IMR-90 (cell line): ENCODE results near the gene KATNAL2. TPM values are rescaled to one million over a fixed set of nuclear protein-coding genes. Genes with fewer than 3 reads are reported as not detected.

Experiments
- ATAC-seq: fragments of 200-7000 bp; cut with Tn5 transposase; 2 replicates; pipeline ENCODE4 v1.9.1; 2020; ENCODE audit warnings: low read depth, mild to moderate bottlenecking, moderate library complexity
- BruUV-seq: library from RNA; stranded (reverse); fragments of 400-500 nt; replicated peaks from 2 replicates; lab custom pipeline; 2021; lab: Mats Ljungman, UMichigan
- CTCF ChIA-PET: fragments of 300-600 bp; formaldehyde crosslinking; extraction: SDS; loops from one replicate; lab custom pipeline; 2021; ENCODE audit warnings: antibody characterized with exemption; lab: Yijun Ruan, JAX
- POLR2A ChIA-PET: fragments of 300-600 bp; sonication (Branson Sonifier 250); formaldehyde crosslinking; loops from one replicate; lab custom pipeline; 2022; ENCODE audit warnings: antibody characterized with exemption; ENCODE audit not compliant: unreplicated experiment; lab: Charles Lee
- DNase-seq: peaks from one replicate; pipeline ENCODE4 v3.0.0; 2013
- H2AFZ ChIP-seq: replicated peaks from 2 replicates; pipeline ENCODE3; 2013; ENCODE audit warnings: low read length, mild to moderate bottlenecking; ENCODE audit not compliant: poor library complexity
- H2AK5ac ChIP-seq: 2 replicates; pipeline ENCODE4 v1.6.1; 2013; ENCODE audit warnings: low read depth, low read length, inconsistent platforms
- H2AK9ac ChIP-seq: replicated peaks from 2 replicates; pipeline ENCODE3; 2013; ENCODE audit warnings: mild to moderate bottlenecking, low read depth, low read length, moderate library complexity; ENCODE audit not compliant: poor library complexity
- H2BK120ac ChIP-seq: 2 replicates; pipeline ENCODE4 v1.6.1; 2013; ENCODE audit warnings: low read depth, low read length, inconsistent platforms
- H2BK15ac ChIP-seq: 3 replicates; pipeline ENCODE4 v1.6.1; 2013; ENCODE audit warnings: low read depth, low read length, inconsistent platforms
- H2BK20ac ChIP-seq: 2 replicates; pipeline ENCODE4 v1.6.1; 2013; ENCODE audit warnings: low read depth, mild to moderate bottlenecking, inconsistent platforms, low read length, moderate library complexity
- H2BK5ac ChIP-seq: 2 replicates; pipeline ENCODE4 v1.6.1; 2013; ENCODE audit warnings: mild to moderate bottlenecking, low read depth, low read length, inconsistent platforms; ENCODE audit not compliant: poor library complexity, severe bottlenecking
- H3K14ac ChIP-seq: replicated peaks from 2 replicates; pipeline ENCODE4 v1.6.1; 2013; ENCODE audit warnings: low read depth, low read length, inconsistent platforms
- H3K18ac ChIP-seq: 2 replicates; pipeline ENCODE4 v1.6.1; 2013; ENCODE audit warnings: low read depth, low read length, control low read depth
- H3K23ac ChIP-seq: 2 replicates; pipeline ENCODE4 v1.6.1; 2013; ENCODE audit warnings: low read depth, low read length, inconsistent platforms
- H3K27ac ChIP-seq: 2 replicates; pipeline ENCODE4 v1.5.1; 2013; ENCODE audit warnings: mild to moderate bottlenecking, control low read depth, low read length; ENCODE audit not compliant: insufficient read depth
- H3K27me3 ChIP-seq: 2 replicates; pipeline ENCODE4 v1.6.1; 2013; ENCODE audit warnings: low read length; ENCODE audit not compliant: control insufficient read depth, insufficient read depth
- H3K36me3 ChIP-seq: 2 replicates; pipeline ENCODE4 v1.6.1; 2013; ENCODE audit warnings: low read length, mixed read lengths; ENCODE audit not compliant: control insufficient read depth, insufficient read depth
- H3K4ac ChIP-seq: 2 replicates; pipeline ENCODE4 v1.6.1; 2013; ENCODE audit warnings: low read depth, low read length, inconsistent platforms
- H3K4me1 ChIP-seq: 2 replicates; pipeline ENCODE4 v1.6.1; 2013; ENCODE audit warnings: low read length, mixed read lengths; ENCODE audit not compliant: control insufficient read depth, insufficient read depth
- H3K4me2 ChIP-seq: 2 replicates; pipeline ENCODE4 v1.6.1; 2013; ENCODE audit warnings: low read depth, mild to moderate bottlenecking, control low read depth, low read length, moderate library complexity
- H3K4me3 ChIP-seq: 2 replicates; pipeline ENCODE4 v1.5.1; 2013; ENCODE audit warnings: low read depth, mild to moderate bottlenecking, control low read depth, low read length, moderate library complexity; ENCODE audit not compliant: insufficient read depth
- H3K56ac ChIP-seq: 2 replicates; pipeline ENCODE4 v1.6.1; 2013; ENCODE audit warnings: low read length, inconsistent platforms; ENCODE audit not compliant: insufficient read depth; ENCODE audit errors: extremely low read depth
- H3K79me1 ChIP-seq, 2 experiments: 2 replicates each; pipeline ENCODE4 v1.6.1; 2013; ENCODE audit warnings: low read length in 2 of 2, inconsistent platforms in 1 of 2, low read depth in 1 of 2
- H3K9ac ChIP-seq: 2 replicates; pipeline ENCODE4 v1.6.1; 2013; ENCODE audit warnings: low read depth, low read length, control low read depth
- H3K9me1 ChIP-seq: 2 replicates; pipeline ENCODE4 v1.6.1; 2013; ENCODE audit warnings: low read length, inconsistent platforms; ENCODE audit not compliant: insufficient read depth
- H3K9me3 ChIP-seq: 2 replicates; pipeline ENCODE4 v1.6.1; 2013; ENCODE audit warnings: low read length; ENCODE audit not compliant: control insufficient read depth, insufficient read depth
- H4K20me1 ChIP-seq: 2 replicates; pipeline ENCODE4 v1.6.1; 2013; ENCODE audit warnings: low read length, inconsistent platforms; ENCODE audit not compliant: insufficient read depth
- H4K5ac ChIP-seq: 2 replicates; pipeline ENCODE4 v1.6.1; 2013; ENCODE audit warnings: mild to moderate bottlenecking, low read depth, low read length, control low read depth
- H4K8ac ChIP-seq, 2 experiments: 2 replicates each; pipeline ENCODE4 v1.6.1; 2013; ENCODE audit warnings: low read depth in 2 of 2, low read length in 2 of 2, control low read depth in 1 of 2, inconsistent platforms in 1 of 2
- H4K91ac ChIP-seq: 2 replicates; pipeline ENCODE4 v1.6.1; 2013; ENCODE audit warnings: low read depth, low read length, inconsistent platforms; ENCODE audit not compliant: insufficient read depth
- FOS ChIP-seq: fragments of 150-350 bp; IDR thresholded peaks from 2 replicates; pipeline ENCODE4 v1.6.1; 2016; ENCODE audit warnings: low read depth, low read length
- MAFK ChIP-seq: IDR thresholded peaks from 2 replicates; pipeline ENCODE4 v1.6.1; 2012; ENCODE audit warnings: low read depth, low read length, improper control_type of control experiment
- NFE2L2 ChIP-seq: fragments of 150-350 bp; IDR thresholded peaks from 2 replicates; pipeline ENCODE4 v1.6.1; 2016; ENCODE audit warnings: low read depth, mild to moderate bottlenecking, low read length
- WGBS, 2 experiments: methylation state at CpG; one replicate each; pipeline versions ENCODE4 v1.1.5 to v1.1.7; 2013; ENCODE audit warnings: missing lambda C conversion rate in 2 of 2; ENCODE audit not compliant: insufficient read length in 1 of 2; ENCODE audit errors: extremely low coverage in 2 of 2; 5-methylcytosine and 5-hydroxymethylcytosine counted together
- dilution Hi-C: fragments of 300-500 bp; cut with HindIII; formaldehyde crosslinking; loops from one replicate; pipeline ENCODE4 v1.14.3; 2018; ENCODE audit warnings: low sequenced_read_pairs; ENCODE audit not compliant: unreplicated experiment
- in situ Hi-C: fragments of 300-500 bp; cut with MboI; formaldehyde crosslinking; loops from 3 replicates; pipeline ENCODE4 v1.14.3; 2019; ENCODE audit warnings: low sequenced_read_pairs, inconsistent platforms, mixed read lengths
- intact Hi-C: fragments of 100-400 bp; cut with micrococcal nuclease; formaldehyde crosslinking; loops from 2 replicates; pipeline ENCODE4 v1.10.0; 2022
- polyA plus RNA-seq, 3 experiments: library from polyadenylated mRNA; depleted of rRNA; stranded (reverse); fragments of >200 nt; gene quantifications; 2 replicates each; pipeline ENCODE4 v1.2.3, GENCODE V29; 2012; ENCODE audit warnings: low replicate concordance in 1 of 3
- total RNA-seq: library from RNA; depleted of rRNA; stranded (reverse); fragments of >200 nt; gene quantifications from 2 replicates; pipeline ENCODE4 v1.2.3, GENCODE V29; 2012

The KATNAL2 gene
- total and polyA plus RNA-seq, 2 of the 4 experiments (the other 2 are of a cell fraction): 0.90 to 2.3 TPM

DNA sequence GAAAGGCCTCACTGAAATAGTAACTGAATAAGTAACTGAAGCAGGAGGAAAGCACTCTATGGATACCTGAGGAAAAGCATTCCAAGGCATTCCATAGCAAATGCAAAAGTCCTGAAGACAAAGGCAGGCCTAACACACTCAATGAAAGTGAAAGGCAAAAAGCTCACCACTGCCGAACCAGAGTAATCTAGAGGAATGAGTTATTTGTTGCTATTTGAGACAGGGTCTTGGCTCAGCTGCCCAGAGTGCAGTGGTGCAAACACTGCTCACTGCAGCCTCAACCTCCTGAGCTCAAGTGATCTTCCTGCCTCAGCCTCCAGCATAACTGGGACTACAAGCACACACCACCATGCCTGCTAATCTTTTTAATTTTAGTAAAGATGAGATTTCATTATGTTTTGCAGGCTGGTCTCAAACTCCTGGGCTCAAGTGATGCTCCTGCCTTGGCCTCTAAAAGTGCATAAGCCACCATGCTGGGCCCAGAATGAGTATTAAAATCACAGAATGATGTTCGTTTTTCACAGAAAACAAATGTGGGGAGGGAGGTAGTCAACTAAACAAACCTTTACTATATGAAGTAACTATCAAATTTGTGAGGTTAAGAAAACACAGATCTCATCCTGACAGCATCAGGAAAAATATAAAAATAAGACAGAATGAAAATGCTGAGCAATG lies 18.0 kb upstream of the KATNAL2 start:
- Histone ChIP-seq H4K5ac (no peak overlapping the region), H3K14ac (no peak overlapping the region), H2AK9ac (no peak overlapping the region), H3K27ac (no peak overlapping the region), H2BK15ac (no peak overlapping the region), H3K9me1 (no peaks in the 10 kb centered on the region), H3K4ac (no peak overlapping the region), H4K91ac (no peak overlapping the region), H3K9me3 (no peaks in the 10 kb centered on the region), H3K79me1 (peaks cover 19 to 22% of the 10 kb centered on the region in 2 experiments), H4K20me1 (no peaks in the 10 kb centered on the region; the same call in 1 of the 2 replicates), H3K4me2 (peak overlapping the region; percentile 2), H3K18ac (no peak overlapping the region), H3K9ac (no peak overlapping the region), H3K36me3 (no peaks in the 10 kb centered on the region), H2BK20ac (no peak overlapping the region), H3K23ac (no peak overlapping the region), H2AK5ac (no peak overlapping the region), H2BK5ac (no peak overlapping the region), H3K56ac (no peak overlapping the region), H2AFZ (no peak overlapping the region), H3K4me3 (no peak overlapping the region), H2BK120ac (no peak overlapping the region), H4K8ac (no peak overlapping the region), H3K27me3 (no peaks in the 10 kb centered on the region), H3K4me1 (no peaks in the 10 kb centered on the region)
- POLR2A ChIA-PET: no interaction called here
- TF ChIP-seq MAFK: no peak
- no peak for TF ChIP-seq NFE2L2
- TF ChIP-seq FOS: no peak
- BruUV-seq: no TSS peak
- intact Hi-C loops (no loop called here), dilution Hi-C loops (no loop called here), in situ Hi-C loops (no loop called here)
- no CpG with 5 or more reads among the region's 2 CpGs for WGBS, 2 experiments
- peak; percentile 66 for ATAC-seq
- DNase-seq: peak; percentile 11
- CTCF ChIA-PET: interaction anchor here (0.6 kb wide), 1 partner anchor 80 kb away, joined by 3 read pairs; no protein-coding TSS in a partner anchor
